Colonic mucosa (tissue), 4 donors: ENCODE data around the gene PARP12. TPM values are rescaled to one million over a fixed set of nuclear protein-coding genes. Genes with fewer than 3 reads are reported as not detected.

Source experiments
- DNase-seq: peaks from one replicate; pipeline ENCODE4 v3.0.0-alpha.2; 2020
- H3K27ac ChIP-seq: fragments of 200-600 bp; one replicate; pipeline ENCODE4 v1.8.0; 2021
- H3K27me3 ChIP-seq: fragments of 200-600 bp; one replicate; pipeline ENCODE4 v1.8.0; 2021
- H3K36me3 ChIP-seq: fragments of 200-600 bp; one replicate; pipeline ENCODE4 v1.8.0; 2021
- H3K4me1 ChIP-seq: fragments of 200-600 bp; one replicate; pipeline ENCODE4 v1.8.0; 2021; ENCODE audit warnings: mild to moderate bottlenecking
- H3K4me3 ChIP-seq: fragments of 200-600 bp; one replicate; pipeline ENCODE4 v1.8.0; 2021
- H3K9ac ChIP-seq, 2 donors: one replicate each; pipeline ENCODE4 v1.7.0; 2013; ENCODE audit warnings: control low read depth in 2 of 2, low read depth in 2 of 2, low read length in 2 of 2
- H3K9me3 ChIP-seq: fragments of 200-600 bp; one replicate; pipeline ENCODE4 v1.8.0; 2021
- CTCF ChIP-seq: fragments of 200-600 bp; IDR thresholded peaks from one replicate; pipeline ENCODE4 v1.8.0; 2022; ENCODE audit warnings: antibody characterized with exemption, mild to moderate bottlenecking
- intact Hi-C: fragments of 100-400 bp; cut with DNase I; formaldehyde crosslinking; loops from one replicate; pipeline ENCODE4 v1.14.1; 2022
- total RNA-seq, 2 donors: library from RNA; stranded (reverse); fragmentation: NEBNext Ultra II Directional in 1 of 2; extraction: Animal tissue kit (Norgen Biotek cat#: 25700) in 1 of 2; gene quantifications; one replicate each; pipeline ENCODE4 v1.2.1, GENCODE V29; 2021
- donor health status: healthy.
- donor health status: DM: no; HTN: no; CAD: no.
- donor health status: DM: no; HTN: no; CAD: no.

PARP12 gene
- total RNA-seq, 2 donors from 2014 or later = 33.9 to 39.2 TPM

GRCh38 chr7:140016540-140016939, 46.2 kb downstream of the PARP12 start:
- Histone ChIP-seq H3K27me3 (no peaks in the 10 kb centered on the region), H3K27ac (no peak overlapping the region), H3K36me3 (no peaks in the 10 kb centered on the region), H3K4me1 (no peaks in the 10 kb centered on the region), H3K4me3 (no peak overlapping the region), H3K9ac (no peak overlapping the region), H3K9me3 (no peaks in the 10 kb centered on the region)
- intact Hi-C loops = no loop called here
- no peak for TF ChIP-seq CTCF
- DNase-seq = no peak

GRCh38 chr7:140015471-140015970, 47.2 kb downstream of the PARP12 start:
- Histone ChIP-seq H3K4me3 (no peak overlapping the region), H3K4me1 (no peaks in the 10 kb centered on the region), H3K27me3 (no peaks in the 10 kb centered on the region), H3K9me3 (no peaks in the 10 kb centered on the region), H3K27ac (no peak overlapping the region), H3K36me3 (no peaks in the 10 kb centered on the region), H3K9ac (no peak overlapping the region)
- TF ChIP-seq CTCF = no peak
- intact Hi-C loops = no loop called here
- no peak for DNase-seq

GRCh38 chr7:140014123-140014522, 48.6 kb downstream of the PARP12 start:
- Histone ChIP-seq H3K36me3 (no peaks in the 10 kb centered on the region), H3K9me3 (no peaks in the 10 kb centered on the region), H3K27ac (no peak overlapping the region), H3K4me3 (no peak overlapping the region), H3K27me3 (no peaks in the 10 kb centered on the region), H3K9ac (no peak overlapping the region), H3K4me1 (no peaks in the 10 kb centered on the region)
- DNase-seq = no peak
- intact Hi-C loops = no loop called here
- no peak for TF ChIP-seq CTCF

GRCh38 chr7:140013676-140014075, 49.1 kb downstream of the PARP12 start:
- Histone ChIP-seq H3K4me1 (no peaks in the 10 kb centered on the region), H3K9me3 (no peaks in the 10 kb centered on the region), H3K4me3 (no peak overlapping the region), H3K9ac (no peak overlapping the region), H3K27ac (no peak overlapping the region), H3K36me3 (no peaks in the 10 kb centered on the region), H3K27me3 (no peaks in the 10 kb centered on the region)
- intact Hi-C loops = no loop called here
- no peak for DNase-seq
- TF ChIP-seq CTCF = no peak

- Histone ChIP-seq H3K4me1 (no peaks in the 10 kb centered on the region), H3K36me3 (no peaks in the 10 kb centered on the region), H3K27me3 (no peaks in the 10 kb centered on the region), H3K9ac (no peak overlapping the region), H3K4me3 (no peak overlapping the region), H3K27ac (no peak overlapping the region), H3K9me3 (no peaks in the 10 kb centered on the region)
- intact Hi-C loops = no loop called here
- no peak for DNase-seq
- no peak for TF ChIP-seq CTCF
Observed at GRCh38 chr7:140010194-140010895, 52.4 kb downstream of the PARP12 start.
